Activated CD4-positive, alpha-beta T cell treated with anti-CD3 and anti-CD28 coated beads, Interleukin-2, amount 50 U/mL, for 1 hour (primary cell): ENCODE data around the gene ARFGAP1.

Experiments
- DNase-seq: peaks from one replicate; pipeline ENCODE4 v3.0.0-alpha.2; 2020

ARFGAP1 gene

DNA sequence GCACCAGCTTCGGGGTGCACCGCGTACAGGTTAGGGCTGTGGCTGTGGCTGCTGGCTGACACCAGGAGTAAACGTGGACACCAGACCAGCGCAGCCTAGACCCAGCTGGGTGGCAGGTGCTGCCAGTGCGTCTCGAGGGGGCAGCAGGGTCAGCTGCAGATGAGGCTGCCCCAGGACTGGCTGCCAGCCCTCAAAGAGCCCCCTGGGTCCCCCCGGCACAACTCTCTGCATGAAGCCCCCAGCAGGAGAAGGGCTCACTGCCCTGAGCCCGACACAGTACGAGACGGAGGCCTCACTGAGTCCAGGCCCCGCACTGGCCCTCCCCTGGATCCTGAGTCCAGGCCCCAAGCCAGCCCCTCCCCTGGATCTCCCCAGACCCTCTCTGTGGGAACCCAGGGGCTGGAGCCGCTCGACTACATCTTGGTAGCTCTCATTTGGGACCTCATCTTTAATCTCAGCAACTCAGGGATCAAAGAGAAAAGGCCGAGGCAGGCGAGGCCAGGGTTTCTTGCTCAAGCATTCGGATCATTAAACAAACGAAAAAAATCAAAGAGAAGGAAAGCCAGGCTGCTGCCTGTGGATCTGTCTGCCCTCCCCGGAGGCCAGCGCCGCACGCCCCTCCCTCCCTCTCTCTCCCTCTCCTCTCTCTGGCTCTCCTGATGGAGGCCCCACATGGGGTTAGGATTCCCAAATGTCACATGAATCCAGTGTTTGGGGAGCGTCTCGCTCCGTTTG, 11.4 kb upstream of the ARFGAP1 start:
- DNase-seq: no peak

- DNase-seq: no peak
Measured at GRCh38 chr20:63261795-63262528, 10.7 kb upstream of the ARFGAP1 start.

DNA sequence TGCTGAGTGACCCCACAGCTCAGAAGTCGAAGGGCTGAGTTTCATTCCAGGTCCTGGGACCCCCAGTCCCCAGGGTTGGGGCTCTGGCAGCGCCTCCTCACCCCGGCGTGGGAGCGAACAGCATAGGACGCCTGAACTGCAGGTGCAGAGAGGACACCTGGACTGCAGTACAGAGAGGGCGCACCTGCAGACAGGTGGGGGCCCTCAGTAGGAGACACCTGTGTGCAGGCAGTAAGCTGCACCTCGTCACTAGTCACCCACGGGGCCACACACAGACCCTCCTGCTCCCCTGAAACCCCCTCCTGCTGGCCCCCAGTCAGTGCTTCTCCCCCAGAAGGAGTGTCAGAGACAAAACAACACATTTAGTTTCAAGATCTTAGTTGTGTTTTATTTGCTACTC, 9.8 kb upstream of the ARFGAP1 start:
- no peak for DNase-seq

DNA sequence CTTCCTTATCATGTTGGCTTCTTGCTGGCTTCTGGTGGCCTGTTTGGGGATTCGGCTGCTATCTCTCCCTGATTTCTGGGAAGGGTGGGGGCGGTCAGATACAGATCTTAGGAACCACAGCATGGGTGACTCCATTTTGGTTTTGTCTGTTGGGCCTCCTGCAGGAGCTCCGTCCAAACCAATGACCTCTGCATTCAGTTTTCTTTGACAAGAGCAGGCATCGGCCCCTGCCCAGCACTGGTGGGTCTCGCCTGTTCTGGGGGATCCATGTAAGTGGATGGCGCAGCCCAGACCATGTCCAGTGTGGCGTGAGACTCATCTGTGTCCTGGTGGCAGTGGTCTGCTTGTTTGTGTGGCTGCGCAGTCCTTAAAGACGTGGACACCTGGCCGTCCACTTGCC, 8.6 kb upstream of the ARFGAP1 start:
- DNase-seq: no peak

DNA sequence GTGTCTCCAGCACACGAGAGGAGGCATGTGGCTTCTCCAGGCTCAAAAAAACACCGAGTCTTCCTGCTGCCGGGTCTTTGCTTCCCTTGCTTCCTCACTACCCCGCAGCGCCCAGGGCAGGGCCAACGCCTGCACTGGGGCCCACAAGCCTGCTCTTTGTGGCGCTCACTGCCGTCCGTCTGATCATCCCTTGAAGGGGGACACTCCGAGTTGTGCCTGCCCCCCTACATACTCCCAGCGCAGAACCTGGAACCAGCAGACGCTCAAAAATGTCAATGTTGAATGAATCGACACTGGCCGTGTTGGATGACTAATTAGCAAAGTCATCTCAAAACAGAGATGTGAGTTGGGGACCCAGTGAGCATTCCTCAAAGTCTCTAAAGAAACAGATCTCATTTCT, 8.1 kb upstream of the ARFGAP1 start:
- no peak for DNase-seq

DNA sequence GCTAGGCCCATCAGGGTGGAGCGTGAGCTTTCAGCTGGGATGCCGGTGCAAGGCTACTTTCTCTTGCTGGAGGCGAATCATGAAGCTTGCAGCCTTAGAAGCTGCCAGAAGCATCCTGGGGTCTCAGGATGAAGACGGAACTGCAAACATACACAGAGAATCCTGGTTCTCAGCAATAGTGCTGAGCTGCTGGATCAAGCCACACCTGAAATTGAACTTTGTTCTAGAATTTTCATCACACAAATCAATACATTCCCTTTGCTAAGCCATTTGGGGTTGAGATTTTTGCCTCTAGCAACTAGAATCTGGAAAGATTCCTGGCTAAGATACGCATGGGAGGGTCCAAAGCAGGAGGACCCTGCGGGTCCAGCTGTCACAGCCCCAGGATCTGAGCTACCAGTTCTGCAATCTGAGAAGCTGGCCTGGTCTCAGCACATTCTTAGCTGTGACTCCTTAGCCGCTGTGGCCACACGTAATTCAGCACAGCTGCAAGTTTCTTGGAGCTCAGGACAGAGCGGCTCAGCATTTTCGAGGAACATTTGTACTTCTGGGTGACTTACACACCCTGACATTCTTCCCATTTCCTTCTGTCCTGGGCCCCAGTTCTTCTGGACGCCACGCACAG, 6.6 kb upstream of the ARFGAP1 start:
- no peak for DNase-seq

DNA sequence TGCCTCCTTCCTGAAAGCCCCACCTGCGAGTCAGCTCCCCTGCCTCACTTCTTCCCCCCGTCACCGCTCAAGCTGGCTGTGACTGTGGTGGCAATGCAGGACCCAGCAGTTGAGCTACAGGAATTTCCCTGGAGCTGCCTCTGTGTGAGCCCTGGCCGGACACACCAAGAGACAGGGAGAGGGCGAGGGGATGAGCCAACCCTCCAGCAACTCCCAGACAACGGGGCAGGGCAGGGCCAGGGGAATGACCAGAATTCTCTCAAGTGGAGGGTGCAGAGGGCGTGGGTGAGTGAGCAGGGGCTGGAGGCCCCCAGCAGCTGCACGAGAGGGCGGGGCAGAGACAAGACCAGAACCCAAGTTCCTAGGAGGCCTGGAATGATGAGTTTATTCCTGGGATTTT, 4.9 kb upstream of the ARFGAP1 start:
- no peak for DNase-seq

DNA sequence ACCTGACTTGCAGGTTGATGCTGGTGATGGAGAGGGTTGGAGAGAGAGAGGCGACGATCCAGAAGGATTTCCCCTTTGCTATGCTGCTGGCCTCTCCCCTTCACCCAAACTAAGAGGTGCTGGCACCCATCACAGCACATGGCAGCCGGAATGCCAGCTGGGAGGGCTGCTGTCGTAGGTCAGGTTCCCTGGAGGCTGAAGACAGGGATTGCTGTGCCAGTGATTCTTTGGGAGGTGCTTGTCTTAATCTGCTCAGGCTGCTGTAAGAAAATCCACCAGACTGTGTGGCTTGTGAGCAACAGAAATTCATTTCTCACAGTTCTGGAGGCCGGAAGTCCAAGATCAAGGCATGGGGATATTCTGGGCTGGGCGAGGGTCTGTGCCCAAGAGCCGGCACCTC, 4.4 kb upstream of the ARFGAP1 start:
- DNase-seq: no peak

DNA sequence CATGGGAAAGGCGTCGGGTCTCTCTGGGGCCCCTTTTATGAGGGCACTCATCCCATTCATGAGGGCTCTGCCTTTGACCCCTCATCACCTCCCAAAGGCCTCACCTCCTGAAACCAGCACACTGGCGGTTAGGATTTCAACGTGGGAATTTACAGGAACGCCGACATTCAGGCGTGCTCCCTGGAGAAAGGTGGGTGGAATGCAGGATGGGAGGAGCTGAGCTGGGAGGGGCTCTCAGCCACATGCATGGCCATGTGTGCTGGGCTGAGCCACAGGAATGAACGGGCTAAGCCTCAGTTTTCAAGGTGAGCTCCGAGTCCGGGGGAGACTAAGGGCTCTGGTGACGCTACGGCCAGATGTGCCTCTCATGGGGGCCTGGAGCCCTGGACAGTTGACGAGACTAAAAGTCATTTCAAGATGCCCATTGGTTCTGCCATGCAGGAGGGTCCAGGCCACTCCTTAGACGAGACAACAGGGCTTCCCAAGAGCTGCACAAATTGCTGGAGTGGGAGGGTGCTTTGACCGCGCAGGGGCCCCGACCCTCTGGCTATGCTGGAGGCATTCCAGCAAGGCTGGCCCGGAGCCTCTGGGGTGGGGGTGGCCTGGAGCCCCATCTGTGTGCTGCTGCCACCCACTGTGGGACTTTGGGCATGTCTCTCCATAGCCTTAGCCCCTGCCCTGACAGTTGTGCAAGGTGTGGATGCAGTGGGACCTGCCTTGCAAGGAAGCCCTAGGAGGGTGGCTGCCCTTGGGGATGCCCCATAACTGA, 3.8 kb upstream of the ARFGAP1 start:
- DNase-seq: no peak

DNA sequence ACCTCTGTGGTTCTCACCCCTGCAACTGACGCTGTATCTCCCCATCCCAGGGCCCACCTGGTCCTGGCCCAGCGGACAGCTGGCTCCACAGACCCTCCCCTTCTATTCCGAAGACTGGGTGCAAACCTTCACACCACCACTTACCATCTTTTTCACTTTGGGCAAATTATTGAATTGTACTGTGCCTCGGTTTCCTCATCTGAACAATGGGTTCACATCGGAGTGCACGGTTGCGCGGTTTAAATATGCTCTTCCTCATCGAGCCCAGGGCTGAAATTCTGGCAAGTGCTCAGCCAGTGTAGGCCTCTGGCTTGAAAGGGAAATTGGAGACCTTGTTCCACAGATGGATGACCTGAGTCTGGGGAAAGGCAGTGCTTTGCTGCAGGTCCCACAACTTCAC, 2.9 kb upstream of the ARFGAP1 start:
- no peak for DNase-seq

DNA sequence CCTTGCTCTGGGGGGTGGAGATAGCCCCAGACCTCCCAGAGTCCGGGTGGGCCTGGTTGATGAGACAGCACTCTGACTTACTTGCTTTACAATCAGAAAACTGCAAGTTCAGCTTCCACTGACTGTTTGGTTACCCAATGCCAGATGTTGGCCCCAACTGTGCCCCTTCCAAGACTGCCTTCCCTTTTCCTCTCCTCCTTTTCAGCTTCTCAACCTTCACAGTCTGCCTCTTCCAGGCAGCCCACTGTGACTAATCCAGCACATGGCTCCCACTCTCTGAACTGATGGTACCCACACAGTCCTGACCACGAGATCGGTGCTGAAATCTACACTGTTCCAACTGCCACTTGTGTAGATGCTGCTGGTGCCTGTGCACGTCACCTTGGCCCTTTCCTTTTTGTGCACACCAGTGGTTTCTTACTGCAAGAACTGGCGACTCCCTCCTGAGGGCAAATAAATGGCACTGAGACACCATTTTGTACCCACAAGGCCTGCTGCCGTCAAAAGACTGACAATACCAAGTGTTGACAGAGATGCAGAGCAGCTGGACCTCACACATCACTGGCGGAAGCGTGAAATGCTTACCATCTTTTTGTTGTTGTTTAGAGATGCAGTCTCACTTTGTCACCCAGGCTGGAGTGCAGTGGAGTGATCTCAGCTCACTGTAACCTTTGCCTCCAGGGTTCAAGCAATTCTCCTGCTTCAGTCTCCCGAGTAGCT, 1.8 kb upstream of the ARFGAP1 start:
- DNase-seq: no peak

- no peak for DNase-seq
Measured at GRCh38 chr20:63273059-63273579, 506 bp downstream of the ARFGAP1 start.

DNA sequence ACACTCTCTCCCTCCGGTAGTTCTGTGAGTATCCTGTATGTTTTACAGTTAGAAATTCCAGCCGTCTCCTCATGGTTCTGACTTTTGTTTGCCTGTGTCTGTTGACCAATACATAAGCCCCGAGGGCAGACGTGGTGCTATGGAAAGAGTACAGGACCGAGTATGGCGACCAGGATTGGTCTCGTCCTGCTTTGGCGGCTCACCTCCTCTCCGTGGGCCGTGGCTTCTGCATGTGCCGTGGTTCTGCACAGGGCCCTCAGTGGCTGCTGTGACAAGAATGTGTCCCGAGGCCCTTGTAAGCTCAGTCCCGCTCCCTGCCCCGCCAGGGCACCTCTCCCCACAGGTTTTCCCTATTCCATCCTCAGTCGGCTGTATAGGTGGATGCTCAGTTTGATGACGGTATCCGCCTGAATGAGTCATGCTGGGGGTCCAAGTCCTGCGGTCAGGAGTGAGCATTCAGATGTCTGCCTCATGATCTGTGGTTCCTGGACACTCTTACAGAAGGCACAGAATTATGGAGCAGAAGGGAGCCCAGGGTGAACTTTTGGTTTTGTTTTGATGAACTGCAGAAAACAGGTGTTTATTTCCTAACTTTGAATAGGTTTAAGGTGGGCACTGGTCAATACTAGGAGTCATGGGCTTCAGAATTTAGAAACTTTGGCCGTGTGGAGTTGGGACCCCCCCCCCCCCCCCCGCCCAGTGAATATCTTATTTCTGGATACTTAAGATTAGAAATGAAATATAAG, 1.2 kb downstream of the ARFGAP1 start:
- no peak for DNase-seq

GRCh38 chr20:63274381-63275228, 2.0 kb downstream of the ARFGAP1 start:
- DNase-seq: no peak

GRCh38 chr20:63275825-63276224, 3.2 kb downstream of the ARFGAP1 start:
- DNase-seq: no peak

DNA sequence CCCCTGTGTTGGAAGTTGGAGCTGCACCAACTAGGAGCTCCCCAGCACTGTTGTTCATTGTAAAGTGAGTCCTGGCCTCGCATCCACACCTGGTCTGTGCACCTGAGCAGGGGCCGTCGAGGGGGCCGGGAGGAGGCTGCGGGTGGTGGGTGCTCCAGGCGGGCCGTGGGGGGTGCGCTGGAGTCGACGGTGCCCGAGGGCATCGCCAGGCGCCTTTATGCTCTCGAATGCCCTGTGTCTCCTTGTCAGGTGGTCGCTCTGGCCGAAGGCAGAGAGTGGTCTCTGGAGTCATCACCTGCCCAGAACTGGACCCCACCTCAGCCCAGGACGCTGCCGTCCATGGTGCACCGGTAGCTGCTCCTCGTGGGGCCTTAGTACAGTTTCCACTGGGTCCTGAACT, 4.3 kb downstream of the ARFGAP1 start:
- no peak for DNase-seq

DNA sequence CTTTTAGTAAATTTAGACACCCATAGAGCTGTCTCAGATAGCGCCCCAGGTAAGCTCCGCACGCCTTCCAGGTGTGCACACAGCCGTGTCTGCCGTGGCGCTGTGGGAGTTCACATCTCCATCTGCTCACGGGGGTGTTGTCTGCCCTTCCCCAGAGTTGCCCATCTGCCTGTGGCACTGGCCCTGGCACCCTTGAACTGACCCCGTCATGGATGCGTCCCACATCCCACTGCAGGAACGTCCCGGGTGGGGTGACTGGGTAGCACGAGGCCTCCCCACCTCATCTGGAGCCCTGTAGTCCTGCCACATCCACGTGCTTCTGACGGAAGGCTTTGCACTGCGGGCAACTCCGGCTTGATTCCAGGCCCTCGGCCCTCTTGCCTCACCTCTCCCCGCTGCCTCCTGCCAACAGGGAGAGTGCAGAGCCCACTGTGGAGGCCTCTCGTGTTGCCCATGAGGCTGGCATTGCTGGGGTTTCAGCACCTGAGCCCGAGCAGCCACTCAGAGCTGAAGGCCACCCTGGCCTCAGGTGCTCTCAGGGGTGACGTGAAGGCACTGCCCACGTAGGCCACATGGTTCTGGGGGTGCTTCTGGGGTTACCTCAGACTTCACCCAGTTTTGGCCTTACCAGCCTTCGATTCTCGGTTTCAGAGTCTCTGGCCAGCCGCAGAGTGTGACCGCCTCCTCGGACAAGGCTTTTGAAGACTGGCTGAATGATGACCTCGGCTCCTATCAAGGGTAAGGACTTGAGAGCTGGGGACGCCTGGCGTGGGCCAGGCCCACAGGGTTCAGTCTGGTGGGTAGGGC, 5.1 kb downstream of the ARFGAP1 start:
- no peak for DNase-seq

GRCh38 chr20:63278661-63279060, 6.0 kb downstream of the ARFGAP1 start:
- no peak for DNase-seq

- no peak for DNase-seq
Measured at GRCh38 chr20:63279931-63280330, 7.3 kb downstream of the ARFGAP1 start.

- no peak for DNase-seq
Measured at GRCh38 chr20:63280371-63280770, 7.8 kb downstream of the ARFGAP1 start.
